HG03159 (cell line): ENCODE data around the gene LMO7.

Source experiments
- ATAC-seq: cut with Tn5 transposase; IDR thresholded peaks from one replicate; pipeline ENCODE4 v1.9.1; 2021; ENCODE audit warnings: mild to moderate bottlenecking, moderate library complexity; ENCODE audit not compliant: unreplicated experiment

LMO7 gene

GRCh38 chr13:75635828-75636435 is at the start of gene LMO7:
Gene LMO7 (plus strand): TSS chr13:75636330. CDS start chr13:75636658, 328 bp downstream.
- ATAC-seq: peak; percentile 58

DNA sequence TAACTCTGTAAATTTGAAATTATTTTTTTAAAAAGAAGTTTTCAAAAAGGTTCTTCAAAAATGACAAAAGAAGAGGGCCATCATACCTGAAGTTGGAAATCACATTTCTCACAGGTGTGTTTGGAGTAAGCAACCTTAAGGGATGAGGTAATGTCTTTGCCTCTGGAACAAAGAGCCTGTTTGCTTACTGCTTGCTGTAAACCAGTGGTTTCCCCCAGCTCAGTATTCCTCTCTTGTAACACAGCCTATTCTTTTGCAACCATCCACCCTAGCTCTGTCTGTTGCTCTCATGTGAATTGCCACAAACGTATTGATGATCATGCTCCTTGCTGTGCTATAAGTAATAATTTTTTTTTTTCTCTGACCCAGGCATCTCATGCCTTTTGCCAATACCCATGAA is 48.5 kb upstream of the LMO7 start:
- ATAC-seq: no peak

DNA sequence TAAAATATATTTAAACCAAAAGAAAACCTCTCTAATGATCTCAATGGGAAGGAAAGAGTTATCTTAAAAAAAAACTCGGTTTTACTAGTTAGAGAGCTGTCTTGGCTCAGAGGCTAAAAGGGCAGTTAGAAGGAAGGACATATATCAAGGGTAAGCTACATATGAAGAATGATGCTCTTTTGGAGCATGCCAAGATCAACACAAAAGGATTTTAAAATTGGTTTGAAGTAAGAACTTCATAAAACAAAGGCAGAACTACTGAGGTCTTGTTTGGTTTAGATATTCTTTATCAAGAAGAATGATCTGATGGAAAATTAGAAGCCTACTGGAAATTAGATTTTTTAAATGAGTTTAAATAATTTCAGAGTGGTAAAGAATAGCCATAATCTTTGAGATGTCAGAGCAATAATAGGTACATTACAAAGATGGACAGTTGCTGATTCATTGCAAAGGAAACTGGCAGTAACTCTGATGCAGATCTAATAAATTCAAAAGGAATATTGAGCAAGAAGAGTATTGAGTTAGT is 39.4 kb upstream of the LMO7 start:
- no peak for ATAC-seq

GRCh38 chr13:75600371-75600770 is 35.8 kb upstream of the LMO7 start:
- ATAC-seq: no peak

DNA sequence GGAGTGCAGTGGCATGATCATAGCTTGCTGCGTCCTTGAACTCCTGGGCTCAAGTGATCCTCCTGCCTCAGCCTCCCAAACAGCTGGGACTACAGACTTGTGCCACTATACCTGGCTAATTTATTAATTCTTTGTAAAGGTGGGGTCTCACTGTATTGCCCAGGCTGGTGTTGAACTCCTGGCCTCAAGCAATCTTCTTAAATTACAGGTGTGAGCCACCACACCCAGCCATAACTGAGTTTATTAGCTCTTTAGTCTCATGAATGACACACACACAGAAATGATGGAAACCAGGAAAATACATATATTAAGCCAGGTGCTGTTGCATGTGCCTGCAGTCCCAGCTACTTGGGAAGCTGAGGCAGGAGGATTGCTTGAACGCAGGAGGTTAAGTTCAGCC is 33.1 kb upstream of the LMO7 start:
- no peak for ATAC-seq

GRCh38 chr13:75607447-75607846 is 28.7 kb upstream of the LMO7 start:
- ATAC-seq: no peak

GRCh38 chr13:75610466-75610865 is 25.7 kb upstream of the LMO7 start:
- ATAC-seq: no peak

GRCh38 chr13:75612354-75612753 is 23.8 kb upstream of the LMO7 start:
- ATAC-seq: no peak

GRCh38 chr13:75617230-75617629 is 18.9 kb upstream of the LMO7 start:
- no peak for ATAC-seq

- ATAC-seq: no peak
These were observed 17.8 kb upstream of the LMO7 start for GRCh38 chr13:75618308-75618707.

GRCh38 chr13:75620020-75620419 is 16.1 kb upstream of the LMO7 start:
- no peak for ATAC-seq

- no peak for ATAC-seq
These were observed 15.0 kb upstream of the LMO7 start for GRCh38 chr13:75621147-75621546.

DNA sequence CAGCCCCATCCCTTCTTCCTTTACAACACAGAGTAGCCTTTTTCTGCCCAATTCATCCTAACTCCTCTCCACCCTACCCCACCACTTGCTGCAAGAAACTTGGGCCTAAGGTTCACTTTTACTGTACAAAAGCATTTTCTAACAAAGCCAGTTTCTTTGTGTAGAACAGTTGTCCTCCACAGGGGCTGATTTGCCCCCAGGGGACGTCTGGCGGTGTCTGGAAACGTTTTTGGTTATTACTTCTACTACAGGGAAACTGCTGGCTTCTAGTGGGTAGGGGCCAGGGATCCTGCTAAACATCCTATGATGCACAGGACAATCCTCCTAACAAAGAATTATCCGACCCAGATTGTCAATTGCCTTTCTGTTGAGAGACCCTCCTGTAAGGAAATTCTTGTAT is 7.3 kb upstream of the LMO7 start:
- ATAC-seq: no peak

DNA sequence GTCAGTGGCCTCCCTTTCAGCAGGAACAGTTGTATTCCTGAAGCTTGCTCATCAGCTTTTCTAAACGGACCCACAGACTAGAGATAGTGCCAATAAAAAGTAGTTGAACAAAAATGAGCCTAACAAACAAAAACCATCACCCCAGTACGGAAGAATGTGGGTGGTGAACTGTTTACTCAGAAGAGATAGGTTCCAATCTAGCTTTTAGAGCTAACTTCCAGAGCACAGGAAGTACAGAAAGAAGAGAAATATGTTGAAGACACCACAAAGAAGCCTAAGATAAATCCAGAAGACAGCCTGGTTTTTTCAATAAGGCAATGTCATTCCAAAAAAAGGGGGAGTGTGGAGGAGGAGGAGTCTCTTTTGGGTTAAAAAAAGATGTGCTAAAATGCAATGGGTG is 2.8 kb upstream of the LMO7 start:
- no peak for ATAC-seq

GRCh38 chr13:75635101-75635827 is 866 bp upstream of the LMO7 start:
- no peak for ATAC-seq

DNA sequence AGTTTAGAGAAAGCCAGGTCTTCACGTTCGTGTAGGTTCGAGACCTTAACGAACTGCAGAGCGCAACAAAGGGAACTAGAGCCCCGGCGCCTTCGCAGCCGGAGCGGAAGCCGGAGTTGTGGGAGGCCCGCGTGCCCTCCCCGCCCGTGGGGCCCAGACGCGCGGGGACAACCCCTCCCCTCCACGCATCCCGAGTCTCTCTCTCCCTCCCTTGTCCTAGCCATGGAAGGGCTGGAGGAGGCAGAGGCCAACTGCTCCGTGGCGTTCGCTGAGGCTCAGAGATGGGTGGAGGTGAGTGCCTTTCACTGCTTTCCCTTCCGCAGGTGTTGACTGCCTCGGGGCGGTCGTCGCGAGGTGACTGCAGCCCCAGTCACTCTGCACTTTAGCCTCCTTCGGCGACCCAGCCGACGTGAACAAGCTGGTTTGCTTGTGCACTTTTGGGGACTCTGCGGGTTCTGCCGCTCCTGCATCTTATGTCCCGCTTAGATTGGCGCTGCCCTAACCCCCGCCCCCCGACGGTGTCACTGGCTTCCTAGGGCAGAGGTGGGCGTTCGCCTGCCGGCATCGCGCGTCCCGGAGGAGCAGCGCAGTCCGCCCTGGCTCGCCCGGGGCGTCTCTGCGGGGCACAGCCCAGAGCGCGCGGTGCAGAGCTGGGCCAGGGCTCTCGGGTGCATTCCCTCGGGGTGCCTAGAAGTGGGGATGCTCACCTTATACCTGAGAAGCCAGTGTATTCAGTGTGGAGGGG is 478 bp downstream of the LMO7 start:
- peak; percentile 53 for ATAC-seq

DNA sequence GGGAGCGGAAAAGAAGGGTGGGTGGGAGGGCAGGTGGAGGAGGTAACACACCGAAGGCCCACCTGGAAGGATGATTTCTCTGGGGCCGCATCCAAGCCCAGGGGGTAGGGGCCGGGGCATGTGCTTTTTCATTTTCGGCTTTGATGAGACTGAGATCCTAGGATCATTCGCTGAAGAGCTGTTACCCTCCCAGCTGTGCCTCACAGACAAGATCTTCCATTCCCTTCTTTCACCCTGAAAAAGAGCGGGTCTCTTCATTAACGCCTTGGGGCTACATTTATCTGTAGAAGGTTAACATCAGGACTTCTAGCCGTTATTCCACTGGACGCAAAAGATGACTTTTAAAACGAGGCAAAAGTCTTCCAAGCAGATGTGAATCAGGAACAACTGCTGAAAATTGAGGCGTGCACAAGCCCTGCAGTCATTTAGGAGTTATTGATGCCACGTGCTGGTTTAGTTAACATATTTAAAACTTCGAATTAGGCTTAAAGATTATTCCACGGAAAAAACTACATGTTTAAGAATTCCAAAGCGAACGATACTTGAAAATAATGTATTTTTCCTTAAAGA is 1.1 kb downstream of the LMO7 start:
- no peak for ATAC-seq

DNA sequence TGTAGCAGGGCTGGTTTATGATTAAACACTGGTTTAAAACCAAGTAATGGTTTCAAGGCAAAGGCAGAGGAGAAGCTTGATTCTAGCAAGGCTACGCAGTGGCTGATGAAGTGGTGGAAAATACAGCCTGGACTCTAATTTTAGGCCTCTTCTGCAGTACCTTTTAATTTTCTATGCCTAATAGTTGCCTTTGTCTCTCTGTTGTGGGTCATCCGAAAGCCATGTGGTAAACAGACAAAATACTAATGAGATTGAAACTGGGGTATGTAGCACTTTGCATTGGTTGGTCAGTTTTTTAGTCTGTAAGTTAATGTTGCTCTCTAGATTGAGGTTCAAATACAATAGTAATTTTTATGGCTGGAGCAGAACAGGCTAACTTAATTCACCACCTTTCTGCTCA is 3.3 kb downstream of the LMO7 start:
- no peak for ATAC-seq

GRCh38 chr13:75641026-75641425 is 4.9 kb downstream of the LMO7 start:
- ATAC-seq: no peak

GRCh38 chr13:75643182-75643581 is 7.1 kb downstream of the LMO7 start:
- ATAC-seq: no peak

- no peak for ATAC-seq
These were observed 7.6 kb downstream of the LMO7 start for GRCh38 chr13:75643693-75644092.
